Measurements from ENCODE around the gene PPP1R9A. TPM values are rescaled to one million over a fixed set of nuclear protein-coding genes. Genes with fewer than 3 reads are reported as not detected.

Gene PPP1R9A
- total and polyA plus RNA-seq, 2 donors from 2014 or later, result 2.6 to 25.7 TPM

- Histone ChIP-seq H3K4me3 (ENCODE audit: low read length in 3 of 3) (no peak overlapping the region), H3K9ac (ENCODE audit: low read length in 3 of 3) (no peak overlapping the region), H3K36me3 (ENCODE audit: control insufficient read depth in 2 of 3, insufficient read depth in 3 of 3, low read length in 3 of 3) (no peaks in the 10 kb centered on the region), H3K27me3 (ENCODE audit: control insufficient read depth, insufficient read depth, low read length) (no peaks in the 10 kb centered on the region), H3K27ac (ENCODE audit: low read depth in 2 of 2, low read length in 2 of 2) (no peak overlapping the region), H3K4me1 (ENCODE audit: control insufficient read depth in 2 of 3, insufficient read depth in 2 of 3, low read depth in 1 of 3, low read length in 3 of 3) (no peaks in the 10 kb centered on the region), H3K9me3 (ENCODE audit: control insufficient read depth in 2 of 3, insufficient read depth in 1 of 3, low read length in 3 of 3) (no peaks in the 10 kb centered on the region)
- no peak for TF ChIP-seq CTCF (IDR thresholded peaks at IDR 0.05; ENCODE audit: borderline replicate concordance, extremely low read depth, insufficient read depth)
- FAIRE-seq (no peak), DNase-seq (no peak)
- intact Hi-C loops (cut with DNase I), result no loop called here
Measured at GRCh38 chr7:95321720-95322119, 414.3 kb downstream of the PPP1R9A start.

GRCh38 chr7:95322396-95322795, 415.0 kb downstream of the PPP1R9A start:
- Histone ChIP-seq H3K9me3 (ENCODE audit: control insufficient read depth in 2 of 3, insufficient read depth in 1 of 3, low read length in 3 of 3) (no peaks in the 10 kb centered on the region), H3K36me3 (ENCODE audit: control insufficient read depth in 2 of 3, insufficient read depth in 3 of 3, low read length in 3 of 3) (no peaks in the 10 kb centered on the region), H3K4me3 (ENCODE audit: low read length in 3 of 3) (no peak overlapping the region), H3K4me1 (ENCODE audit: control insufficient read depth in 2 of 3, insufficient read depth in 2 of 3, low read depth in 1 of 3, low read length in 3 of 3) (no peaks in the 10 kb centered on the region), H3K27me3 (ENCODE audit: control insufficient read depth, insufficient read depth, low read length) (no peaks in the 10 kb centered on the region), H3K9ac (ENCODE audit: low read length in 3 of 3) (no peak overlapping the region), H3K27ac (ENCODE audit: low read depth in 2 of 2, low read length in 2 of 2) (no peak overlapping the region)
- FAIRE-seq (no peak), DNase-seq (no peak)
- intact Hi-C loops (cut with DNase I), result no loop called here
- no peak for TF ChIP-seq CTCF (IDR thresholded peaks at IDR 0.05; ENCODE audit: borderline replicate concordance, extremely low read depth, insufficient read depth)

GRCh38 chr7:95322854-95323253, 415.5 kb downstream of the PPP1R9A start:
- FAIRE-seq, result no peak
- DNase-seq, result no peak
- no peak for TF ChIP-seq CTCF (IDR thresholded peaks at IDR 0.05; ENCODE audit: borderline replicate concordance, extremely low read depth, insufficient read depth)
- no peaks in the 10 kb centered on the region for H3K27me3 ChIP-seq (ENCODE audit: control insufficient read depth, insufficient read depth, low read length)
- no peak overlapping the region for H3K27ac ChIP-seq (ENCODE audit: low read depth in 2 of 2, low read length in 2 of 2)
- H3K4me1 ChIP-seq (ENCODE audit: control insufficient read depth in 2 of 3, insufficient read depth in 2 of 3, low read depth in 1 of 3, low read length in 3 of 3), result no peaks in the 10 kb centered on the region
- H3K9ac ChIP-seq (ENCODE audit: low read length in 3 of 3), result no peak overlapping the region
- H3K9me3 ChIP-seq (ENCODE audit: control insufficient read depth in 2 of 3, insufficient read depth in 1 of 3, low read length in 3 of 3), result no peaks in the 10 kb centered on the region
- H3K36me3 ChIP-seq (ENCODE audit: control insufficient read depth in 2 of 3, insufficient read depth in 3 of 3, low read length in 3 of 3), result no peaks in the 10 kb centered on the region
- no peak overlapping the region for H3K4me3 ChIP-seq (ENCODE audit: low read length in 3 of 3)
- intact Hi-C loops (cut with DNase I), result no loop called here

GRCh38 chr7:95323410-95324129, 416.2 kb downstream of the PPP1R9A start:
- Histone ChIP-seq H3K4me3 (ENCODE audit: low read length in 3 of 3) (no peak overlapping the region), H3K9ac (ENCODE audit: low read length in 3 of 3) (no peak overlapping the region), H3K36me3 (ENCODE audit: control insufficient read depth in 2 of 3, insufficient read depth in 3 of 3, low read length in 3 of 3) (no peaks in the 10 kb centered on the region), H3K27ac (ENCODE audit: low read depth in 2 of 2, low read length in 2 of 2) (no peak overlapping the region), H3K27me3 (ENCODE audit: control insufficient read depth, insufficient read depth, low read length) (no peaks in the 10 kb centered on the region), H3K9me3 (ENCODE audit: control insufficient read depth in 2 of 3, insufficient read depth in 1 of 3, low read length in 3 of 3) (no peaks in the 10 kb centered on the region), H3K4me1 (ENCODE audit: control insufficient read depth in 2 of 3, insufficient read depth in 2 of 3, low read depth in 1 of 3, low read length in 3 of 3) (no peaks in the 10 kb centered on the region)
- intact Hi-C loops (cut with DNase I), result no loop called here
- FAIRE-seq (no peak), DNase-seq (no peak)
- no peak for TF ChIP-seq CTCF (IDR thresholded peaks at IDR 0.05; ENCODE audit: borderline replicate concordance, extremely low read depth, insufficient read depth)
